Ecto neural progenitor cell (in vitro differentiated cells): ENCODE data around the gene KSR2.

Source experiments
- DNase-seq: peaks from one replicate; pipeline ENCODE4 v3.0.0-alpha.2; 2018; ENCODE audit warnings: low spot score

Gene KSR2

DNA sequence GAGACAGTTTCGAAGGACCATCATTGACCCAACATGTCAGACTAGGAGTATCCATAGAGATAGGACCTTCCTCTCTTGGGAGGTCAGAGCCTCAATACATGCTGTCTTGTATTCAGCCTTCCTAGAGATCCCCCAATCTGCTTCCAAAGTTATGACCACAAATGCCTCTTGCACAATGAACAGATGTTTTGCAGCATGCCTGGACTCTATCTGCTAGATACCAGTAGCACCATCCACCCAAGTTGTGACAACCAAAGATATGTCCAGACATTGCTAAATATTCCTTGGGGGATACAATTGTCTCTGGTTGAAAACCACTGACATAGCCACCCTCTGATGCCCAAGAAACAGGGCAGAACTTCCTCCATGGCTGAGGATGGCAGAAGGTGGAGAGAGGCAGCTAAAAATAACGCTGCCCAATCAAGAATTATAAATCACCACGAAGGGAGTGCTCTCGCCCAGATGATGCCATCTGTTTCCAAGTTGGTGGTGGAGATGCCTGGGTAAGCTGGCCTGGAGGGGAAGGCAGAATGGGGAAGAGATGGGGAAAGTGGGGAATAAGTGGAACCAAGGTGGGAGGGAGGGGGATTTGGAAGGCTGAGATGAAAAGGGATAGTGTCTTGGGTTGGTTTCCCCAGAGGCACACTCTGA is 564.5 kb downstream of the KSR2 start:
- no peak for DNase-seq

DNA sequence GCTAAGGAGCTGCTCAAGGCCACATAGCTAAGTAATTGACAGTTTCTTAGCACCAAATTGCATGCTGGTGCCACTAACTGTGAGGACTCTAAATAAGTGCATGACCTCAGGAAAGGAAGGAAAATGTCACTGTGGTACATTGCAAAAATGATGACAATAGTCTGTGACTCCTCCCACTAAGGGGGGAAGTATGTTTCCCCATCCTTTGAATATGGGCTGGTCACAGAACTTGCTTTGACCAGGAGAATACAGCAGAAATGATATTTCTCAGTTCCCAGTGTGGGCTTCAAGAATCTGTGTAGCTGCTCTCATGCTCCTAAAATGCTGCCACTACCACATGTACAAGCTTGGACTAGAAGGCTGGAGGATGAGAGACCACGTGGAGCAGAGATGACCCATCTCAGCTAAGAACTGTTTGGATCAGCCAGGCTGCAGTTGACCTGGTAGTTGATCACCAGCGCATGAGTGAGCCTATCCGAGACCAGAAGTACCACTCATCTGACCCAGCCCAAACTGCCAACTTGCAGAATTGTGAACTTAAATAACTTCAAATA is 565.1 kb downstream of the KSR2 start:
- DNase-seq, result no peak
